Activated effector memory CD4-positive, alpha-beta T cell treated with anti-CD3 and anti-CD28 coated beads, Interleukin-2, amount 50 U/mL, for 16 hours (primary cell): ENCODE results near the gene MOV10L1.
"Not testable (repeated sequence)": the region's sequence is repeated elsewhere in the genome, so short reads cannot be mapped to it uniquely, and the experiment has no call there.

Source experiments
- DNase-seq: peaks from one replicate; pipeline ENCODE4 v3.0.0-alpha.2; 2020

The MOV10L1 gene

DNA sequence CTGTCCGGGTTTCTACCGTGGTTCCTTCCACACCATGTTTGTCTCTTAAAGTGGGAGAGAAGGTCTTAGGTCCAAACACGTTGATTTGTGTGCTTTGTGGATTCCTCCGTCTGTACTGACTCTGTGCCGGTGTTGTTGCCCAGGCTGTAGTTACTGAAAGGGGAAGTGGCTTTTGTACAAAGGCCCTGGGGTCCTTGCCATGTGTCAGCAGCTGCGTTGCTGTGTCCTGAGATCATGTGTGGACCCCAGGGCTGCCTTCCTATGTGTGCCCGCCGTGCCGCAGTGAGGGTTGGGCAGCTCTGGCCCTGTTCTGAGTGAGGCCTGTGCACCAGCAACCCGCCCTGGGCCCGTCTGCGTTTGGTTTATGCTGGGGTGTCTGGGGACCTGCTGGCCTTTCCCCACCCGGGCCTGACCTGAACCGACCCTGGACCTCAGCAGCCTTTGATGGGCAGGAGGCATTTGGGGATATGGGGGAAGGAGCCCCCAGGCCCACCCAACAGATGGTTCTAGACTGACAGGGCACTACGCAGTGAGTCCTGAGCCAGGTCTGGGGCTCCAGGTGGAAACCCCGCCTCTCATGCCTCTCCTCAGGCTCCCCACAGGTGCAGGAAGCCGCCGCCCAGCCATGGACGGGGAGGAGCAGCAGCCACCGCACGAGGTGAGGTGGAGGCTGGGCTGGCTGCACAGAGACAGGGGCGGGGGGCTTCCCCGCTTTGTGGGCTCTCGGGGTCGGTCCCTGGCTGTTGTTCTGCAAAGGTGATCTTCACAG is 102.8 kb downstream of the MOV10L1 start:
- peak; percentile 76 for DNase-seq

DNA sequence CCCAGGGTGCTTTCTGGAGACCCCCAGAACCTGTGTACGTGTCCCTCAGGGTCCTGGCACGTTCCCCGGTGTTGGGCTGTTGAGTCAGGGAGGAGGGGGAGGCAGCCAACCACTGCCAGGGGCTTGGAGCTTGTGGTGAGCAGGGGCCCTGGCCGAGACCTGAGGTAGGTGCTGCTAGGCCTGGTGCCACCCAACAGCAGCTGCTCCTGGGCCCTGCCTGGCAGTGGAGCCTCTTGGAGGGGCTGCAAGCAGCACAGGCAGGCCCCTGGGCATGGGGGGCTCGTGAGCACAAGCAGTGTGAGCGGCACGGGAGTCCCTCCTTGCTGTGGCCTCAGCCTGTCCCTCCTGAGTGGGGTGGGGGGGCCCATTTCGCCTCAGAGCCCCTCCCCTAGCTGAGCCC is 103.8 kb downstream of the MOV10L1 start:
- no peak for DNase-seq

DNA sequence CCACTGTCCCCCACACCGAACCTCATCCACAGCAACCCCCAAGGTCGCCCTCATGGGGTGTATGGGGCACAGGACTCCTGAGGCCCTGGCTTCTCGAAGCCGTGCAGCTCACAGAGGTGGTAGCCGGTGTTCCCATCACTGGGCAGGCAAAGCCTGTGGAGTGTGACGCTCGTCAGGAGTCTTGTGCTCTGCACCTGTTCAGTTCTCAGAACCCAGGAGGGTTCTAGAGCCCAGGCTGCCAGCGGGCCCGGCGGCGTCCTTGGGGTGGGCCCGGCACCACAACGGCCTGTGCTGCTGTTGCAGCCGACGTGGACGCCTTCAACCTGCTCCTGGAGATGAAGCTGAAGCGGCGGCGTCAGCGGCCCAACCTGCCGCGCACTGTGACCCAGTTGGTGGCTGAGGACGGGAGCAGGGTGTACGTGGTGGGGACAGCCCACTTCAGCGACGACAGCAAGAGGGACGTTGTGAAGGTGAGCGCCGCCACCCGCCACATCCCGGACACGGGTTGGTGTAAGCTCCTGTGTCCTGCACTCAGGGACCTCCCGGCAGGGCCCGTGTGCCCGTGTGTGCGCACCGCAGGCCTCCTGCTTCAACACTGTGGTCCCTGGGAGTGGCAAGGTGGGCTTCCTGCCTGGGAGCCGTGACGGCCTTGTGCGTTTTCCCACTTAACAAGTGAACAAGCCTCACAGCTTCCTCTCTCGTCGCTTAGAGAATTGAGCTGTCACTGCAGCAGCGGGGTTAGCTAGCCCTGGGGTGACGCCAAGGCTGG is 104.4 kb downstream of the MOV10L1 start:
- no peak for DNase-seq

DNA sequence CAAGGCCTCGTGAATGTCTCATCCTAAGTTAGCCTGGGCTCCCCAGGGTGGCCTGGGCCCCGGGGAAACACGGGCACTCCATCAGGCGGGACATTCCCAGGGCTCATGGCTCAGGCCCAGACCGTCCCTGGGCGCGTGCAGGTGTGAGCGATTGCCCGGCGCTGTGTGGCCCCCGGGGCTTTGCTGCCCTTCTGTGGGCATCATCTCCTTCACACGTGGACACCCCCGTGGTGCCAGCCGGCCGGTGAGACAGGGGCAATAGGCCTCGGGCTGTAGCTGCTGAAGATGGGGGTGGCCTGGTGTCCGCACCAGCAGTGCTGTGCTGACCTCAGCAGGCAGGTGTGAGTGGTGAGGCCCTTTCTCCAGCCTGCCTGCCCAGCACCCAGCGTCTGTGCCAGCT is 106.5 kb downstream of the MOV10L1 start:
- DNase-seq = no peak

DNA sequence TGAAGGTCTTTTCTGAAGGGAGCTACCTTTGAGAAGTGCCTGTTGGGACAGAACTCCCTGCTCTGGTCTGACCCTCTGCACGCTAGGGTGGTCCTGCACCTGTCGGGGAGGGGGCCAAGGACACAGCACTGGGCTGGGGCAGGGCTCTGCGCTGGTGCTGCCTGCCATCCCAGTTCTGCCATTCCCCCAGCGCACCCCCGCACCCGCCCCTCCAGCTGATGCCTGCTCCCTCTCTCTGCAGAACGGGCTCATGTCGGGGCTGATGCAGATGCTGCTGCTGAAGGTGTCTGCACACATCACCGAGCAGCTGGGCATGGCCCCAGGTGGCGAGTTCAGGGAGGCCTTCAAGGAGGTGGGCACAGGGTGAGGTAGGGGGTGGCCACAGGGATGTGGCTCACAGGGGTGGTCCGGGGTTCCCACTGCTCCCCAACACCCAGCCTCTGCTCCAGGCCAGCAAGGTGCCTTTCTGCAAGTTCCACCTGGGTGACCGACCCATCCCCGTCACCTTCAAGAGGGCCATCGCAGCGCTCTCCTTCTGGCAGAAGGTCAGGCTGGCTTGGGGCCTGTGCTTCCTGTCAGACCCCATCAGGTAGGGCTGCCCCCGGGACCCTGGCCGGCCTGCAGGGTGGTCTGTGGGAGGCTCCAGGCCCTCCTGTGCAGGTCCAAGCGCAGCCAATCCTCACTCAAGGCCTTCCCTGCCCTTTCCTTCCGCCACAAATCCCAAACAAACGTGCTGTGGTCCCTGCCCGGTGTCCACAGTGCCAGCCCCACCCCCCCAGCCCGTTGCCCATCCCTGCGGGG is 107.4 kb downstream of the MOV10L1 start:
- DNase-seq = no peak

DNA sequence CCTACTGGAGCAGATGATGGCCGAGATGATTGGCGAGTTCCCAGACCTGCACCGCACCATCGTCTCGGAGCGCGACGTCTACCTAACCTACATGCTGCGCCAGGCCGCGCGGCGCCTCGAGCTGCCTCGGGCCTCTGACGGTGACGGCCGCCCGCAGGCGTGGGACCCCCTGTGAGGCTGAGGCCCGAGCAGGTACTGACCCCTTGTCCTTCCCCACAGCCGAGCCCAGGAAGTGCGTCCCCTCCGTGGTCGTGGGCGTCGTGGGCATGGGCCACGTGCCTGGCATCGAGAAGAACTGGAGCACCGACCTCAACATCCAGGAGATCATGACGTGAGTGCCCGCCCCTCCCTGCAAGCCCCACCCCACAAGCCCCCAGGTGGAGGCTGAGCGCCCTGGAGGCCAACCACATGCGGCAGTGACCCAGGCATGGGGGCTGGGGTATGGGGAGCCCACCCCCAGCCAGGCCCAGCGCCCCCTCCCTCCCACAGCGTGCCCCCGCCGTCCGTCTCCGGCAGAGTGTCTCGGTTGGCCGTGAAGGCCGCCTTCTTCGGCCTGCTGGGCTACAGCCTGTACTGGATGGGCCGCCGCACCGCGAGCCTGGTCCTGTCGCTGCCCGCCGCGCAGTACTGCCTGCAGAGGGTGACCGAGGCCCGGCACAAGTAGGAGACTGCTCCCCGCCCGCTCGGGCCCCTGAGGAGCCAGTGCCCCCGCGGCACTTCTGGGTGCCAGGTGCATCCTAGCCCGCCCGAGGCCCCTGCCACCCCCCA is 108.2 kb downstream of the MOV10L1 start:
- DNase-seq = no peak

DNA sequence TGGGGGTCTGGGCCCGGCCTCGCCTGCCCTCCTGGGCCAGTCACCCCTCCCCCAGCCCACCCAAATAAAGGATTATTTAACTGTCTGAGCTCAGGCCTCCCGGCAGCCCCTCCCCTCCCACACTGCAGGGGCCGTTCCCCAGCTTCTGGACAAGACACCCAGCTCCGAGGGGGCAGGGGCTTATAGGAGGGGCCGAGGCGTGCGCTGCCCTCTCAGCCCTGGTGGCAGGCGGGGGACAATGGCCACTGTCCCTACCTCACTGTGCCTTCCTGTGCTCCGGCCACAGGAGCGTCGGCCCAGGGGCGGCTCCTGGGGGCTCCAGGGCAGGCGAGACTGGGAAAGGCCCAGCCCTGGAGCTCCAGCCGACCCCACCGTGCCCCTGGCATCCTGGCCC is 108.8 kb downstream of the MOV10L1 start:
- no peak for DNase-seq

DNA sequence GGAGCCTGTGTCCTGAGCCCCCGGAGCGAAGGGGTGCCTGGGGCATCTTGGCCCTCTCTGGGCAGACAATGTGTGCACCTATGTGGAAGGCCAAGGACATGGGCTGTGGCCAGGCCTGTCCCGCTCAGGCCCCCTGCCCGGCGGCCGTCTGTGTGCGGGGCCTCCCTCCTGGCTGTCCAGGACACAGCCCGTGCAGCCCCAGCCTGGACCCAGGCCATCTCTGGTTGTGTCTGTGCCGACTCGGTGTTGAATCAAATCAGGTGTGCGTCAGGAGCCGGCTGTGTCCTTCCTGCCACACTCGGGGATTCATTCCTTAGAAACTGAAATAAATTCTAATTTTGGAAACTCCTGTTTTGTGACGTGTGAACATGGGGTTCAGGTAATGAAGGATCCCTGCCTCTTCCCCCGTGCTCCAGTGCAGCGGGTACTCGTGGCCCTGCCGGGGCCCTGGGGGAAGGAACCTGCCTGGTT is 109.5 kb downstream of the MOV10L1 start:
- no peak for DNase-seq

DNA sequence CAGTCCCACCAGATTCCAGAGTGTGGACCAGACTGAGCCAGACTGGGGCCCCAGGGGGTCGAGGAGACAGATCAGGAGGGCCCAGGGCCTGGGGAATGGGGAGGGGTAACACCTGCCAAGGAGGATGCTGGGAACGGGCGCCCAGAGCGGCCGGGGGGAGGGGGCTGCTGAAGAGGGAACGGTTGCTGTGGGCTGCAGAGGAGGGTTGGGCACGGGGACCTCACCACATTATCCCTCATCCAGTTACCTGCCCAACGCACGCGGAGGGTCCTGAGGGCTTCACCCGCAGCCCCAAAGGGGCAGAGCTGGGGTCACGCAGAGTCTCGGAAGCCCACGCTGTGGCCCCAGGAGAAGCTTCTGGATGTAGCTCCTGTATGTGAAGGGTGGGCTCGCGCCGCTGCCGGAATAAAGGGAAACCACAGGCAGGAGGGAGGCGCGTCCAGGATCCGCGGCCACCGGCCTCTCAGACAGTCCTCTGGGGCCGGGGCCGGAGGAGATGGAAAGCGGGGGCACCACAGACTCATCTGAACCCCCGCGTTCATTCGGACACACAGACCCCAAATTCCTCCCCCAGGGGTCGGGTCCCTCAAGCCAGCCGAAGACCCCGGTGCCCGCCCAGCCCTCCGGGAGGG is 110.1 kb downstream of the MOV10L1 start:
- no peak for DNase-seq

DNA sequence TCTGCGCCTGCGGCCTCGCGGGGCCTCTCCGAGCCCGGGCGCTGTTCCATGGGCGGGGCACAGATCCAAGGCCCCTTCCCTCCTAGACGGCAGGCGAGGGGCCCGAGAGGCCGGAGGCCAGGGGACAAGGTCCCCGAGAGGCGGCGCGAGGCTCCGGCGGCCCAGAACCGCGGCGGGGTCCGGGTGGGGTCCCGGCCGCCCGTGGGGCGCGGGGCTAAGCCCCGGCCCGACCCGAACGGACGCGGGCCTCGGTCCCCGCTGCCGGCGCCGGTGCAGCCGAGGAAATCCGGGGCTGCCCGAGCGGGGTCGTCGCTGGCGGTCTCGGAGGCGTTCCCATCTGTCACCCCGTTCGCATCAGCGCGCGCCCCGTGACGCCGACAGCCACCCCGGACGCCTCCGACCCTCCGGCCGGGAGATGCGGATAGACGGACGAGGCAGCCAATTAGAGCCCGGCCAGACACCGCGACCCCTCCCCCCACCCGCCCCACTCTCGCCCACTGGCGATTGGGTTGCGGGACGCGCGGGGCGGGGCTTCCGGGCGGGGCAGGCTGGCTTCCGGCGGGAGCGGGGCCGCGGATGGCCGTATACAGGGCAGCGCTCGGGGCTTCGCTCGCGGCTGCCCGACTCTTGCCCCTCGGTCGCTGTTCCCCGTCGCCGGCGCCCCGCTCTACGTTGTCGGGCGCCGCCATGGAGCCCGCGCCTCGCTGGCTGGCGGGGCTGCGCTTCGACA is 110.8 kb downstream of the MOV10L1 start, which contains the start of gene SELENOO:
SELENOO (plus strand) TSS at position 551 of the 730 bp plus-strand sequence; CDS start at position 577, 26 bp downstream.
- peak; percentile 96 for DNase-seq

DNA sequence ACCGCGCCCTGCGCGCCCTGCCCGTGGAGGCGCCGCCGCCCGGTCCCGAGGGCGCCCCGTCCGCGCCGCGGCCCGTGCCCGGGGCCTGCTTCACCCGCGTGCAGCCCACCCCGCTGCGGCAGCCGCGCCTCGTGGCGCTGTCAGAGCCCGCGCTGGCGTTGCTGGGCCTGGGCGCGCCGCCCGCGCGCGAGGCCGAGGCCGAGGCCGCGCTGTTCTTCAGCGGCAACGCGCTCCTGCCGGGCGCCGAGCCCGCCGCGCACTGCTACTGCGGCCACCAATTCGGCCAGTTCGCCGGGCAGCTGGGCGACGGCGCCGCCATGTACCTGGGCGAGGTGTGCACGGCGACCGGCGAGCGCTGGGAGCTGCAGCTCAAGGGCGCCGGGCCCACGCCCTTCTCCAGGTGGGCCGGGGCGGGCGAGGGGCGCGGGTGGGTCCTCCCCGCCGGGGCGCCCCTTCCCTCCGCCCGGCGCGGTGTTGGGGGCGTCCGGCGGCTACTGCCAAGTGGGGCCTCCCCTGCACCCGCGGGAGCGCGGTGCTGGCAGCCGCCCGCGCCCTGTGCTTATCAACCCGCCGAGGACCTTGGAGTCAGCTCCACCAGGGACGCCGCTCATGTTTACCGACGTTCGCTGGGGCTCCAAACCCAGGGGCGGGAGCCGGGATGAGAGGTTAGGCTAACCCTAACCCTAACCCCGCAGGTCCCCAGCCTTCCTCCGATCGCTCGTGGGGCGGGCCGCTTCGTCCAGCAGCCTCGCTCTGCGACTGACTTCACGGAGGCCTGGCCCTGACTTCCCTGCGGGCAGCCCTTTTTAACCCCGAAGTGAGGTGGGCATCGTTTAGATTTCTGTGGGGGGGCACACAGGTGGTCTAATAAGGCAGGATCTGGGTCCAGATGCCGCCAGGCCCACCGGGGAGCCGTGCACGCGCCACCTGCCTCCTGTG is 111.7 kb downstream of the MOV10L1 start:
- no peak for DNase-seq

DNA sequence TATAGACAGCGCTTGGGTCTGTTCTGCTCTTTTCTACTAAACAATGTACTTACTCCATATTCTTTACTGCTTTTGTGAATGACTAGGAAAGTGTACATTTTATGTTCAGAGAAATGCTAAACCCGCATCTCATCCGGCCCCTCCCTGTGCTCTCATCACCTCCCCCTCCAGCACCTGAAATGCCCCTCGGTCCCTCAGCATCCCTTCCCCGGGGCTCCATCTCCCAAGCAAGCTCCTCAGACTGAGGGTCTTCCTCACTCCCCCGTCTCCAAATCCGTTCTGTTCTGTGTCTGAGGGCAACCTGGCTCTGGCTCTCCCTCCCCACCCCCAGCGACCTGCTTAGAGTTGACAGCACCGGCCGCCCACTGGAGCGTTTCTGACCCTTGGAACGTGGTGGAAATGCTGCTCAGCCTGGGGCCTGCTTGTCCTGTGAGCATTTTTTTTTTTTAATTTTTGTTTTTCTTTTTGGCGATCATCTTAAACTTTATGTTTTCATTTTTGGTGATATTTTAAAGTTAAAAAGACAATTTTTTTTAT is 112.4 kb downstream of the MOV10L1 start:
- DNase-seq = no peak

DNA sequence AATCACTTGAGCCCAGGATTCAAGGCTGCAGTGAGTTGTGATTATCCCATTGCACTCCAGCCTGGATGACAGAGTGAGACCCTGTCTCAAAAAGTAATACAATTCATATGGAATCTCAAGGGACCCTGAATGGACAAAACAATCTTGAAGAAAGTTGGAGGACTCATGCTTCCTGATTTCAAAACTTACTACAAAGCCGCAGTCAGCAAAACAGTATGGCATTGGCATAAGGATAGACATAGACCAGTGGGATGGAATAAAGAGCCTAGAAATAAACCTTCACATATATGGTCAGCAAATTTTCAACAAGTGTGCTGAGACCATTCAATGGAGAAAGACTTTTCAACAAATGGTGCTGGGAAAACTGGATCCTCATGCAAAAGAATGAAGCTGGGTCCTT is 113.5 kb downstream of the MOV10L1 start:
- no peak for DNase-seq

DNA sequence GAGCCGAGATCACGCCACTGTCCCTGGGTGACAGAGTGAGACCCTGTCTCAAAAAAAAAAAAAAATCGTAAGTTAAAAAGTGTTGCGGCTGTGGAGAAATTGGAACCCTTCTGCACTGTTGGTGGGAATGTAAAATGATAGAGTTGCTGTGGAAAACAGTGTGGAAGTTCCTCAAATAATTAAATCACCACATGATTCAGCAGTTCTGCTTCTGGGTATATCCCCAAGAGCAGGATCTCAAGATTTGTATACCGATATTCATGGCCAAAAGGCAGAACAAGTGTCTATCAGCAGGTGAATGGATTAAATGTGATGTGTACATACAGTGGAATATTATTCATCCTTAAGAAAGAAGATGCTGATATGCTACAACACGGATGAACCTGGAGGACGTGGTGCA is 114.8 kb downstream of the MOV10L1 start:
- DNase-seq = no peak

DNA sequence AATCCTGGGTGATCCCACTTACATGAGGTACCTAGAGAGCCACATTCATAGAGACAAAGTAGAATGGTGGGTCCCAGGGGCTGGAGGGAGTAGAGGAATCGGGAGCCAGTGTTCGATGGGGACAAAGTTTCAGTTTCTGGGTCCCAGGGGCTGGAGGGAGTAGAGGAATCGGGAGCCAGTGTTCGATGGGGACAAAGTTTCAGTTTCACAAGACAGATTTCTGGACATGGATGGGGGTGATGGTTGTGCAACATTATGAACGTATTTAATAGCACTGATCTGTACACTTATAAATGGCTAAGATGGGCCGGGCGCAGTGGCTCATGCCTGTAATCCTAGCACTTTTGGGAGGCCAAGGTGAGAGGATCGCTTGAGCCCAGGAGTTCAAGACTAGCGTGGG is 115.2 kb downstream of the MOV10L1 start:
- DNase-seq = not testable (repeated sequence)

DNA sequence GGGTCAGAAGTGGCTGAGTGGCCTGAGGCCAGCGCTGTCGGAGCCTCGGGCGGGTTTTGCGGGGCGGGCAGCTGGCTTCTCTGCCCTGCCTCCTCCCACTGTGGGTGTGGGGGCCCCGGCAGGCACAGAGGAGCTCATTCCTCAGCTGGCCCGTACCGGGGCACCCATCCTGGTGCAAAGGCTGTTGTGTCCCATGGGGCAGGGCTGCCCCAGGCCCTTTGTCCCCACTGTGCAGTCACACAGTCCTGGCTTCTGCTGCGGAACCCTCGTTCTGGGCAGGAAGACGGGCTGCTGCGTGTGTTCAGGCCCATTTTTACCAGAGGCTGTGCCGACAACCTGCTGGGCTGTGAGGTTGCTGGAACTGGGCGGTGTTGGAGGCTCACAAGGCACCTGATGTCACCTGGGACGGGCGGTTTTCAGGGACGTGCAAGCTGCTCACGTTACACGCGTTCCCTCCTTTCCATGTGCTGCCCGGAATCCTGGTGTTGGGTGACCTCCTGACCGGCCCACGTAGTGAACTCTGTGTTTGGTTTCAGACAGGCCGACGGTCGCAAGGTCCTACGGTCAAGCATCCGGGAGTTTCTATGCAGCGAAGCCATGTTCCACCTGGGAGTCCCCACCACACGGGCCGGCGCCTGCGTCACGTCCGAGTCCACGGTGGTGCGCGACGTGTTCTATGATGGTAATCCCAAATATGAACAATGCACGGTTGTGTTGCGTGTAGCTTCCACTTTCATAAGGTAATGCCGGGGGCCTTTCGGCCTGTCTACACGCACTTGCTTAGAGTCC is 116.2 kb downstream of the MOV10L1 start:
- no peak for DNase-seq

DNA sequence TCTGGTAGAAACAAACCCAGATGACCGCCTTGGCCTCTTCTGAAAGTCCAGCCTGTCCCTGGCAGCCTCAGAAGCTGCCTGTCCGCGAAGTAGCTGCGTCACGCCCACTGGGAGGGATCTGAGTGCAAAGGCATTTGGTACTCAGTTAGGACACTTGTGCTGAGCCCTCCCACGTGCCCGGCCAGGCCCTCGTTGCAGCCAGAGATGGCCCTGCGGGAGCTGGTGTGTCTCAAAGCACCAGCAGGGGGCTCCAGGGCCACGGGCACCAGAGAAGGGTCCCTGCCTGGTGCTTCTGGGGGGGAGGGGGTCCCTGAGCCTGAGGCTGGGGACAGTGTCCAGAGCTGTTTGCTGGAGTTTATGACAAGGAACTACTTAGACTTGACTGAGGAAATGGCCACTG is 116.8 kb downstream of the MOV10L1 start:
- DNase-seq = no peak

DNA sequence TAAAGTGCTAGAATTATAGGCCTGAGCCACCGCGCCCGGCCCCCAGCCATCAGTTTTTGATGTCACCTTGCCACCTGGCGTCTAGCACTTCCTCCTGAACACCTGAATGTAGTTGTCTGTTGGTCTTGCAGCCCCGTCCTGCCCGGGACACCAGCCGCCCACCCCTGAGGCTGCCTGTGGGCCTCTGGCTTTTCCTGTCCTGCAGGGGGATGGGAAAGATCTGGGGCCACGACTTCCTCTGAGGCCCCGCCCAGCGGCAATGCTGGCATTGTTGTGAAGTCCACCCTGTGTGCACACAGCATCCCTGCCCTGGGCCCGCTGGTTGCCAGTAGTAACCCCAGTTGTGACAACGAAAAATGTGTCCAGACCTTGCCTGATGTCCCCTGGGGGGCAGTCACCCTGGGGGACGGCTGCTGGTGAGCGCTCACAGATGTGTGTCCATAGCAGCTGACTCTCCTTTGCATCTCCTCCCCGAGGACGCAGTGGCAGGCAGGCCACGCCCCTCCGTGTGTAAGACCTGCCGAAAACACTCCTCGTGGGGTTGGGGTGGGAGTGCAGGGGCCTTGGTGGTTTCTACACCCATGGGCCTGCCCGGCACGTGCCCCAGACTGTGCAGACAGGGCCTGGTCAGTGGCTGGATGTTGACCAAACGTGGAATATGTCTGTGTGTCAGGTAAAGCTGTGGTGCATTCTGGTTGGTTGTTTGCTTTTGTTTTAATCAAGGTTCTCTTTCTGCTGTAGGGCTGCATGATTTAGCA is 117.8 kb downstream of the MOV10L1 start:
- no peak for DNase-seq
